Hematopoietic multipotent progenitor cell treated with erythropoietin and hydrocortisone succinate and interleukin-3 and kit ligand, for 6 days (in vitro differentiated cells): ENCODE measurements around the gene BTAF1.
"Not testable (repeated sequence)": the region's sequence is repeated elsewhere in the genome, so short reads cannot be mapped to it uniquely, and the experiment has no call there.

Experiments used
- DNase-seq: peaks from one replicate; pipeline ENCODE4 v3.0.0-alpha.2; 2015

The BTAF1 gene

GRCh38 chr10:91923371-91924211, at the start of gene BTAF1:
BTAF1 (plus strand) TSS chr10:91923770; CDS start chr10:91924077, 307 bp downstream.
- DNase-seq, result peak; percentile 96

DNA sequence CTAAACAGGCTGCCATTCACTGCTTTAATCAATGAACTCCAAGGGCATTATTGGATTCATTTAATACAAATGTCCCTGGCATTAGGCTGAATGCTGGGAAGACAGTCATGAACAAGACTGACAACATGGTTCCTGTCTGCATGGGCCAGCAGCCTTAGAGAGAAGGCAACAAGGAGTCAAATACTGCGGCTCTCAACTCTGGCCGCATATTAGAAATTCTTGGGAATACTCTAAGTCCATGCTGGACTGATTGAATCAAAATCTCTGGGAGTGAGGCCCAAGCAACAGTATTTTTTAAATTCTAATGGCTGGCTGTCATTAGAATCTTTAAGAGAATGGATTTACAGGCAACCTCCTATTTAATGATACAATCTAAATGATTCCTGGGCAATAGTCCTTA, 48.4 kb upstream of the BTAF1 start:
- DNase-seq, result no peak

DNA sequence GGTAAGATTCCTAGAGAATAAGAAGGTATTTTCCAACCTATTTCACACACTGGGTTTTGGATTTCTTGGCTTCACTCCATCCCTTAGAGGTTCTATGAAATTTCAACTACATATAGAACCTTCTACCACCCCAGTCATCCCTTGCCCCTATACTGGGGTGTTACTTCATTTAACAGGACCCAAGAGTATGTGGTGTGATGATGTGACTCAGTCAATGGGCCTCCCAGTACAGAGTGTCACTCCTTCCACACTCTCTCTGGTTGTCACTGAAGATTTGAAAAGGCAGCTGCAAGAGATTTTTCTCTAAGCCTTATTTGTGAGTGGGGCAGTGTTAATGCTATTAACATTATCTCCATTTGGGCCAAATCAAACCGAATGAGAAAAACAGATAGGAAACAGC, 47.8 kb upstream of the BTAF1 start:
- DNase-seq, result no peak

DNA sequence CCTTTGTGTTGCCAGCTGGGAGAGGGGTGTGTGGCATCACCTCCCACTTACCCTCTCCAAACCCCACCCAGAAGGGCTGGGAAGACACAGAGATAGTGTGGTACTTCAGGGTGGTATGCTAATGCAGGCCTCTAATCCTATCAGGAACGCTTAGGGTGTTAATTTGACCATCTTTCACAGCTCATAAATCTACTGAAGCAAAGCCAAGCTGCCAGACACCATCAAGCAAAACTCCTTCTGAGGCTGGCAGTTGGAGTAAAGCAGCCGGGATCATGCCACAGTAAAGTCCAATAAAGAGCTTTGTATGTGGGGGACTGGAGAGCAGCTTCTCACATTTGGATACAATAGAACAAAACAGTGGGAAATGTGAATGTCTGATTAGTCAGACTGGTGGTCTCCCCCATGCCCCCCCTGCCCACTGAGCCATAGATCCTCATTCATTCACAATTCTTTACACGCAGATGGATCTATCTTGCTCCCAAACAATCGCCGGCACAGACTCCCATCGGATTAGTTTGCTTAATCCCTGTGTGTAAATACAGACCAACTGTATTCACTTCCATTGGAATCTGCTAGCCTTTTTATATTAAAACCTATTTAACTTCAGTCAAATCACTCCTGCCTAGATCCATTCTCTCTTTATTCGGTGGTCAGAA, 43.9 kb upstream of the BTAF1 start:
- no peak for DNase-seq

DNA sequence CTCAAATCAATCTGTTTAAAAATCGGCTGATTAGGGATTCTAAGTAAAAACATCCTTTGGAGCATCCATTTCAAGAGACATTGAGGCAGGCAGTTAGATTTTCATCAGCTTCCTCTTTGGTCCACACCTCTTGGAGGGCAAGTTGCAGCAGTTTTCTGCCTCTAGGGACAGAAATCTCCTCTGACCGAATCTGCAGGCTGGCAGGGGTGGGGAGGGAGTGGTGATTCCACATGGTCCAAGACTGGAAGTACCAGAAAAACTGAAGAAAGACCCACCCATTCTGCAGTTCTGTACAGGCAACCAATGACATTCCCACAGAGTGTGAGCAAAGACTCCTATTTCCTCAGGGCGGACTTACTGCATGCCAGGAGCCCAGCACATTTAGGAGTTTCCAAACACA, 43.3 kb upstream of the BTAF1 start:
- no peak for DNase-seq

GRCh38 chr10:91883549-91884444, 39.8 kb upstream of the BTAF1 start:
- DNase-seq, result no peak

- DNase-seq, result no peak
These were observed 39.0 kb upstream of the BTAF1 start for GRCh38 chr10:91884536-91884935.

DNA sequence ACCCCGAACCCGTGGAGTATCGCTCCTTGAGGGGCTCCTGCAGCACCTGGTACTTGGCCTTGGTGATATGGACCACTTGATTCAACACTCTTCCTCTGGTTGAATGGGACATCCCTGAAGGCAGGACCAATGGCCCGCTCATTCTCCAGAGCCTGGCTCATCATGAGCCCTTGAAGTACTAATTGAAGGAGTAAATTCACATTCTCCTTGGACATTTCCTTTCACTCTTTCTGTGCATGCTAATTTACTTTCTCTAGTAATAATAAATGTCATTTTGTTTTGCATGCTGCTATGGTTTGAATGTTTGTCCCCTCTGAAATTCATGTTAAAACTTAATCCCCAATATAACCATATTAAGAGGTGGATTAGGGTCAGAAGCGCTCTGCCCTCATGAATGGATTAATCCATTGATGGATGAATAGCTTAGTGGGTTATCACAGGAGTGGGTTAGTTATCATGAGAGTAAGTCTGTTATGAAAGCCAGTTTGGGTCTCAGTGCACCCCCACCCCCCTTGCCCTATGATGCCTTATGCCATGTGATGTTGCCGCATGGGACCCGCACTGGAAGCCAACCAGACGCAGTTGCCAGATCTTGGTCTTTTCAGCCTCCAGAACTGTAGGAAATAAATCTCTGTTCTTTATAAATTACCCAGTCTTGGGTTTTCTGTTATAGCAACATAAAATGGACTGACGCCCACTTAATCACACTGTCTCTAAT, 38.0 kb upstream of the BTAF1 start:
- no peak for DNase-seq

GRCh38 chr10:91886954-91887271, 36.7 kb upstream of the BTAF1 start:
- DNase-seq, result no peak

DNA sequence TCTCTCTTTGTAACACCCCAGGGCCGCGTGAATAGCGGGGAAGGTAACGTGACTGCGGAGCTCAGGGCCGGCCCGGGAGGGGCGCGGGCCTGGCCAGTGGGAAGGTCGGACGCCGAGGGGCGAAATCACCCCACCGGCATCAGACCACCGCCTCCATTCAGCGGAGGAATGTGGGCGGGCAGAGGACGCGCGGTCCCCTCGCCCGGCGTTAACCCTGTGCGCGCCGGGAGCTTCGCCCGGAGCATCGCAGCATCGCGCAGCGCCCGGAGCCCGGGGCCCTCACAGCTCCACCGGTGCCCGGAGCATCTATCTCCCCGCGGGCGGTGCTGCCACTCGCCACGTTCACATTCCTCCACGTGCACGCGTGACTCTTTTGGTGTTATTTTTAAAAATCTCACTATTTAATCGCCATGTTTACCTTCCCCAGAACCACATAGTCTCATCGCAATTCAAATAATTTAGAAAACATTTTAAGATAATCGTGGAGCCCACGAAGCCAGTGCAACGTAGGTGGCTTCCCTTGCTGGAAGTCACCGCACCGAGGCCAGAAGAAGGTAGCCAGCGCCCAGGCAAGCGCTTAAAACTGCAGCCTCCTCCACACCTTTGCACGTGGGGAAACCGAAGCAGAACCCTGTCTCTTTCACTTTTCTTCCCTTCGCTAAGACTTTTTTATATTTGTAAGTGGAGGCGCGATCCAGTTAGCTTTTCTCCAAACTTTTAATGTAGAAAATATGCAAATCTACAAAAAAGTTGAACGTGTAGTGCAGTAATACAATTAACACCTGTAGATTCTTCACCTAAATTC, 36.1 kb upstream of the BTAF1 start:
- DNase-seq, result peak; percentile 36

DNA sequence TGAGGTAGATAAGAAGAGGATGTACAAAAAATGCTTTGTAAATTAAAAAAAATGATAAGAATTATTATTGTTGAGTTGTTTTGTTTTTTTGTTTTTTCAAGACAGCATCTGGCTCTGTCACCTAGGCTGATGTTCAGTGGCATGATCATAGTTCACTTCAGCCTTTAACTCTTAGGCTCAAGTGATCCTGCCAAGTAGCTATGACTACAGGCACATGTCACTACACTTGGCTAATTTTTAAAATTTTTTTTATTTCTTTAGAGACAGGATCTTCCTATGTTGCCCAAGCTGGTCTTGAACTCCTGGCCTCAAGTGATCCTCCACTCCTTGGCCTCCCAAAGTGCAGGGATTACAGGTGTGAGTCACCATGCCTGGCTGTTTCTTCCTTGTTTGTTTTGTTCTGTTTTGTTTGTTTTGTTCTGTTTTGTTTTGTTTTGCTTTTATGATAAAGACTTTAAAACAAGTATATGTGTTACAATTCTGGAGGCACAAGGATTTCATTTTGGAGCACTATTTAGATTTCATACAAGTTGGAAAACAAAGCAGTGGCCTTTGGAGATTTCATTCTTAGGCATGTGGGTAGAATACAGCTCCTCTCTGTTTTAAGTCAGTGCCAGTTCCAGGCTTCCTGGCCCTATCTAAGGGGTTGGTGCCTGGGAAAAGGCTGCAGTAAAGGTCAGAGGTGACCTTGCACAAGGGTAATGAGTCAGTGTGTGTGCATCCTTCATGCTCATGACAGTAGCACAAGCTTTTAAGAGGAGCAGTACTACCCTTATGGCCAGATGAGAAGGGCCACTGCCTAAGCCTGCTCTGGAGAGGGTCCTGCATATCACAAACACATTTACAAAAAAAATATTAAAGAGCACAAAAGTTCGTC, 32.2 kb upstream of the BTAF1 start:
- DNase-seq, result no peak

DNA sequence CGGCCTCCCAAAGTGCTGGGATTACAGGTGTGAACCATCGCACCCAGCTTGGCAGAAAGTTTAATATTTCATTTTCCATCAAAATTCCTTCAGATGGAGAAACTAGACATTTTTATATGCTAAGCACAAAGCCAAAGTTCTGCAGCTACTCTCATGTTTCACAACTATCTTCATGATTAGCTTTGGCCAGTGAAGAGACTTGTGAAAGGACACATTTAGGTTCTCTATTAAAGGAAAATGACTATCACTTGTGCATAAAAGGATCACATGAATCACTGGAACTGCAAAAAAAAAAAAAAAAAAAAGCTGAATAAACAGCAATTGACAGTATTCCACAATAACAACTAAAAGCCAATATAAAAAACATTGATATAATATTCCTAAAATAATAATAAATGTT, 30.5 kb upstream of the BTAF1 start:
- DNase-seq, result no peak

- DNase-seq, result not testable (repeated sequence)
These were observed 29.3 kb upstream of the BTAF1 start for GRCh38 chr10:91894261-91894685.

GRCh38 chr10:91896212-91896756, 27.3 kb upstream of the BTAF1 start:
- DNase-seq, result no peak

DNA sequence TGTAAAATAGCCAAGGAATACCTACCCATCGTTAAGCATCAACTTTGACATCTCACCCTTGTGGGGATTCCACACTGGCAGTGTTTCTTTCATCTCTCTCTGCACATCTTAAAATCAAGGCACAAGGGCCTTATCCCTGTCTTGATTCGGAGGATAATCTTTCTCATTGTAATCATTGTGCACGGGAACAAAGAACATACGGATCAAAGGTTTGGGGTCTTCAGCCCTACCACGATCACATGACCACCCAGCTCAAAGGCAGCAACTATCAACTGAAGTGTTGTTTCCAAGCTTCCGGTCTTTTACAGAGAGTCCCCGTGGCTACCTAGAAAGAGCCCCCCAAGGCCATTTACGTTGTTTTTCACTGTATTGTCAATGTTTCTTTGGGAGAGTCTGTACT, 26.1 kb upstream of the BTAF1 start:
- DNase-seq, result no peak

GRCh38 chr10:91901784-91902677, 21.5 kb upstream of the BTAF1 start:
- peak; percentile 79 for DNase-seq

- DNase-seq, result no peak
These were observed 16.5 kb upstream of the BTAF1 start for GRCh38 chr10:91907033-91907594.

DNA sequence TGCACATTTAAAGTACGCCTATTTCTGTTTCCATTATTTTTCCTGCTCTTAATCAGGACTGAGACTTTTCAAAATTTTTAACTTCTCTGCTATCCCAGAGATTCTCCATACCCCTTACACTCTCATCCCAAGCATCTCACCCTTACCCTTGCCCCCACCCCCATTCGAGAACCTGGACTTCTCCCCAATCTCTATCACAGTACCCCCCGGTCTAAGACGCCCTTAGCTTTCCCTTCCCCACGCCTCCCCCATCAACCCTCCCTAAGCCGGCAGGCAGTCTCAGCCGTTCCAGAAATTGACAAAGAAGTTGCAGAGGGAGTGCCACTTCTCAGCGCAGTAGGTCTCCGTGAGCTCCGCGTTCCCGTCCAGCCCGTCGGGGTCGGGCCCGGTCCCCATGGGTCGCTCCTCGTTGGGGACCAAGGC, 15.6 kb upstream of the BTAF1 start:
- peak; percentile 58 for DNase-seq
